ENCODE results near the gene FASTKD2.

GRCh38 chr2:206740800-206741199, 24.6 kb upstream of the FASTKD2 start:
- TF ChIP-seq CTCF (IDR thresholded peaks at IDR 0.05) (no peak), POLR2A (IDR thresholded peaks at IDR 0.05) (no peak), POLR2AphosphoS5 (IDR thresholded peaks at IDR 0.05; ENCODE audit: insufficient read depth in 1 of 2, low read depth in 1 of 2) (no peak)
